A673 (cell line): ENCODE results near the gene TSPAN12. TPM values are rescaled to one million over a fixed set of nuclear protein-coding genes. Genes with fewer than 3 reads are reported as not detected.

Source experiments
- BruUV-seq: library from RNA; stranded (reverse); fragments of 400-500 nt; replicated peaks from 2 replicates; lab custom pipeline; 2021; lab: Mats Ljungman, UMichigan
- CTCF ChIA-PET: fragments of 300-600 bp; sonication (Branson Sonifier 250); formaldehyde crosslinking; loops from one replicate; lab custom pipeline; 2022; ENCODE audit warnings: antibody characterized with exemption; lab: Charles Lee
- POLR2A ChIA-PET: fragments of 300-600 bp; sonication (Branson Sonifier 250); formaldehyde crosslinking; loops from one replicate; lab custom pipeline; 2022; ENCODE audit warnings: antibody characterized with exemption; ENCODE audit not compliant: low non-redundant PET; lab: Charles Lee
- DNase-seq: peaks from one replicate; pipeline ENCODE4 v3.0.0-alpha.2; 2015; ENCODE audit warnings: low spot score
- H3K27ac ChIP-seq: fragments of 200-600 bp; sonication (generic); 2 replicates; pipeline ENCODE4 v1.5.1; 2016; ENCODE audit warnings: mixed run types, low read depth, mild to moderate bottlenecking, mixed read lengths, antibody characterized with exemption, low read length; ENCODE audit not compliant: poor library complexity, severe bottlenecking
- H3K27me3 ChIP-seq: fragments of 200-600 bp; sonication (generic); replicated peaks from 2 replicates; pipeline ENCODE4 v1.6.1; 2017; ENCODE audit warnings: mixed run types, low read depth, mild to moderate bottlenecking, mixed read lengths, antibody characterized with exemption, low read length; ENCODE audit not compliant: insufficient read depth, poor library complexity
- H3K36me3 ChIP-seq: fragments of 200-600 bp; sonication (generic); 2 replicates; pipeline ENCODE4 v1.6.1; 2016; ENCODE audit warnings: mixed run types, mild to moderate bottlenecking, mixed read lengths, antibody characterized with exemption, low read length; ENCODE audit not compliant: insufficient read depth, poor library complexity, severe bottlenecking
- H3K4me1 ChIP-seq: fragments of 200-600 bp; sonication (generic); 2 replicates; pipeline ENCODE4 v1.6.1; 2017; ENCODE audit warnings: mixed run types, mild to moderate bottlenecking, mixed read lengths, antibody characterized with exemption, low read length; ENCODE audit not compliant: insufficient read depth, poor library complexity, severe bottlenecking
- H3K4me3 ChIP-seq: fragments of 200-600 bp; sonication (generic); 2 replicates; pipeline ENCODE4 v1.5.1; 2016; ENCODE audit warnings: low read depth, mixed run types, mild to moderate bottlenecking, mixed read lengths, low read length; ENCODE audit not compliant: poor library complexity, severe bottlenecking
- H3K9me3 ChIP-seq: fragments of 200-600 bp; sonication (generic); 2 replicates; pipeline ENCODE4 v1.6.1; 2016; ENCODE audit warnings: mixed run types, low read depth, mild to moderate bottlenecking, mixed read lengths, antibody characterized with exemption, low read length; ENCODE audit not compliant: poor library complexity, severe bottlenecking
- EZH2 ChIP-seq: fragments of 200-600 bp; sonication (generic); IDR thresholded peaks from 2 replicates; pipeline ENCODE4 v1.6.1; 2017; ENCODE audit warnings: borderline replicate concordance, low read depth, mild to moderate bottlenecking, mixed read lengths, antibody characterized with exemption, low read length; ENCODE audit not compliant: poor library complexity, severe bottlenecking
- intact Hi-C: fragments of 100-400 bp; cut with micrococcal nuclease; formaldehyde crosslinking; loops from one replicate; pipeline ENCODE4 v1.10.0; 2022; ENCODE audit not compliant: unreplicated experiment
- total RNA-seq: library from RNA; stranded (reverse); gene quantifications from 2 replicates; pipeline ENCODE4 v1.2.3, GENCODE V29; 2021
- TF ChIP-seq, protein P1 (sequence below): fragments of 300-800, 200-600 bp; sonication (generic); conservative IDR thresholded peaks from 2 replicates; pipeline ENCODE4 v1.5.1; 2017; ENCODE audit warnings: low read depth, mild to moderate bottlenecking, antibody characterized with exemption, low read length, moderate library complexity, mixed read lengths

Gene TSPAN12
- total RNA-seq, 1 experiment from 2014 or later = 1.5 TPM

DNA sequence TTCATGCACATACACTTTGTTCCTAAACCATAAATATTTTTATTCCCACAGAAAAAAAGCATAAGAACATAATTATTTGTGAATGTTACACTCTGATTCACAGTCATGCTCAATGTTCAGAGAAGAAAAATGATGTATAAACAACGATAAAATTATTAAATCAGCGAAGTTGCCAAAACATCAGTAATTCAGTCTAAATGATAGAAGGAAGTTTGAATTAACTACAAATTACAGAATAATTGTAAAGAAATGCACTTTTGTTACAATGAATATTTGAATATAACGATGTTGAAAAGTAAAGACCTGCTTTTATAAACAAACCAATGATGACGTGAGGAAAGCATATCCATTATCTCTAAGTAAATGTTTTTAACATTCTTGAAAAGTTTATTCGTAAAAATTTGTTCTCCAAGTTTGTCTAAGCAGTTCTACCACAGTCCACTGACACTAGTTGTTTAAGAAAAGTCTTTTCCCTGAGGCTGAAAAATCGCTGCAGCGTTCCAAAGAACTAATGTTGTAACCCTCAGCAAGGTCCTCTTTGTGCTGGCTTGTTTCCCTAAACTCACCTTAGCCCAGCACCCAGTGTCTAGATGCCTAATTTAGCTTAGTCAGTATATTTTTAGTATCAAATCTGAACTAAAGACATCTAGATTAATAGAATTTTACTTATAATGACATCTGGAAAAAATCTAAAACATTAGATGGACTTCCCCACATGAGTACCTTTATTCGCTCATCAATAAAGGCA lies 30.4 kb downstream of the TSPAN12 start:
- peaks cover 5% of the 10 kb centered on the region for H3K9me3 ChIP-seq
- no peak for DNase-seq
- no peaks in the 10 kb centered on the region for H3K36me3 ChIP-seq
- ChIA-PET POLR2A (no interaction called here), CTCF (no interaction called here)
- H3K4me1 ChIP-seq = no peaks in the 10 kb centered on the region
- no peaks in the 10 kb centered on the region for H3K27me3 ChIP-seq
- TF ChIP-seq, protein P1, sequence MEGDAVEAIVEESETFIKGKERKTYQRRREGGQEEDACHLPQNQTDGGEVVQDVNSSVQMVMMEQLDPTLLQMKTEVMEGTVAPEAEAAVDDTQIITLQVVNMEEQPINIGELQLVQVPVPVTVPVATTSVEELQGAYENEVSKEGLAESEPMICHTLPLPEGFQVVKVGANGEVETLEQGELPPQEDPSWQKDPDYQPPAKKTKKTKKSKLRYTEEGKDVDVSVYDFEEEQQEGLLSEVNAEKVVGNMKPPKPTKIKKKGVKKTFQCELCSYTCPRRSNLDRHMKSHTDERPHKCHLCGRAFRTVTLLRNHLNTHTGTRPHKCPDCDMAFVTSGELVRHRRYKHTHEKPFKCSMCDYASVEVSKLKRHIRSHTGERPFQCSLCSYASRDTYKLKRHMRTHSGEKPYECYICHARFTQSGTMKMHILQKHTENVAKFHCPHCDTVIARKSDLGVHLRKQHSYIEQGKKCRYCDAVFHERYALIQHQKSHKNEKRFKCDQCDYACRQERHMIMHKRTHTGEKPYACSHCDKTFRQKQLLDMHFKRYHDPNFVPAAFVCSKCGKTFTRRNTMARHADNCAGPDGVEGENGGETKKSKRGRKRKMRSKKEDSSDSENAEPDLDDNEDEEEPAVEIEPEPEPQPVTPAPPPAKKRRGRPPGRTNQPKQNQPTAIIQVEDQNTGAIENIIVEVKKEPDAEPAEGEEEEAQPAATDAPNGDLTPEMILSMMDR = no peak
- TF ChIP-seq EZH2 = no peak
- intact Hi-C loops = no loop called here
- BruUV-seq = no TSS peak
- no peak overlapping the region for H3K27ac ChIP-seq
- no peak overlapping the region for H3K4me3 ChIP-seq

DNA sequence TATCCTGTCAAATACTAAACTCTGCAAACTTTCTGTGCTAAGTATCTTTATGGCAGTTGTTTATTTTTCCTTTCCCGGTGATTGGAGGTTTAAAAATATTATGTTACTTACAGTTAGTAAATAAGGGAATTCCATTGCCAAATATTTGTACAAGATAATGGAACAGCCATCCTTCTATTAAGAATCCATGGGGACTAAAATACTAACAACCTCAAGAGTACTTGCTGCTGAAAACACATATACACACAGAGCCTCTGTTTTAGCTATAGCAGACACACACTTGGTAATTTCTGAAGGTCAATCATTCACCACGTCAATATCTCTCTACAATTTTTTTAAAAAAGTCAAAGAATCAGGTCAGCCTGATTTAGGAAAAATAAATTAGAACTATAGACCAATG lies 32.4 kb downstream of the TSPAN12 start:
- Histone ChIP-seq H3K36me3 (no peaks in the 10 kb centered on the region), H3K27me3 (no peaks in the 10 kb centered on the region), H3K27ac (no peak overlapping the region), H3K9me3 (peaks cover 5% of the 10 kb centered on the region), H3K4me3 (no peak overlapping the region), H3K4me1 (no peaks in the 10 kb centered on the region)
- no peak for DNase-seq
- ChIA-PET POLR2A (no interaction called here), CTCF (no interaction called here)
- BruUV-seq = no TSS peak
- TF ChIP-seq EZH2 = no peak
- TF ChIP-seq, protein P1 = no peak
- intact Hi-C loops = no loop called here

DNA sequence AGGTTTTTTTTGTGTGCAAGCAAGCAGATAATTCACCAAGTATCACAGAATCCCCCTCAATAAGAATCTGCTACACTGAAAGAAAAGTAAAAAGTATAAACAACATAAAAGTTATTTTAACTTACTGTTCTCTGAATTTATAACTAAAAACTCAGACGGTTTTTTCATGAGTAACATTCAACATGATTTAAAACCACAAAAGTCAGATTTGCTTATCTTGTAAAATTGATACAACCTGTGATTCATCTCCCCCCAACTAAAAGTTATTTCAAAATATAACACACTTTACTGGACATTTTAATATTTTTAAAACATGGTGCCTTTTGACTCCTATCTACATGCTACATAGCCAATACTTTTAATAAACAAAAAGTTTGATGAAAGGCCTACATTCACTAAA lies 32.8 kb downstream of the TSPAN12 start:
- Histone ChIP-seq H3K36me3 (no peaks in the 10 kb centered on the region), H3K27me3 (no peaks in the 10 kb centered on the region), H3K9me3 (peaks cover 2% of the 10 kb centered on the region), H3K4me3 (no peak overlapping the region), H3K27ac (no peak overlapping the region), H3K4me1 (no peaks in the 10 kb centered on the region)
- BruUV-seq = no TSS peak
- intact Hi-C loops = no loop called here
- TF ChIP-seq, protein P1 = no peak
- TF ChIP-seq EZH2 = no peak
- CTCF ChIA-PET = no interaction called here
- POLR2A ChIA-PET = no interaction called here
- no peak for DNase-seq
